HG03460 (cell line): Measurements from ENCODE around the gene HYAL3.
"Not testable (repeated sequence)": the region's sequence is repeated elsewhere in the genome, so short reads cannot be mapped to it uniquely, and the experiment has no call there.

Source experiments
- ATAC-seq: cut with Tn5 transposase; IDR thresholded peaks from one replicate; pipeline ENCODE4 v1.9.1; 2021; ENCODE audit not compliant: unreplicated experiment

Gene HYAL3

GRCh38 chr3:50317300-50317699, 18.1 kb upstream of the HYAL3 start:
- ATAC-seq = no peak

DNA sequence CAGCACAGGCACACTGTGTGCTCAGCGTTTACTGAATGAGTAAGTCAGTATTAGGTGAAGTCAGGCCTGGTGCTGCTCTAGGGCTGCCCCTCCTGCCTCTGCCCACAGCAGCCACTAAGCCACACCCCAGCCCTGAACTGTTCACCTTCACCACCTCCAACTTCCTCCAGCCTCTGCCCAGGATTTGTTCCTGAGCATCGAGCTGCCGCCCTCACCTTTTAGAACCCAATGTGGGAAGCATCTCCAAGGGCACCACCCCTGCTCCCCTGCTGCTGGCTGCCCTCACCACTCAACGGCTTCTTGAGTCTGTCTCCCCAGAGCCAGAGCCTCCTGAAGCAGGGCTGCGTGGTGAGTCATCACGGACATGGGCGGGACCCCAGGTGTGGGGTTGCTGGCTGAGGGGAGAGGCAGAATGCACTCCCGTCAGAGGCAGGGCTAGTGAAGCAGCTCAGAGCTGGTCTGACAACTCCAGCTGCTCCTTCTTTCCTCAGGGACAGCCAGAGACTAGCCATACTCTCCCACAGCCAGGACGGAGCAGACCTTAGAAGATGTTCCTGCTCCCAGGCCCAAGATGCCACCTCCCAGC, 17.5 kb upstream of the HYAL3 start:
- ATAC-seq = no peak

- no peak for ATAC-seq
Measured at GRCh38 chr3:50314816-50315215, 15.6 kb upstream of the HYAL3 start.

DNA sequence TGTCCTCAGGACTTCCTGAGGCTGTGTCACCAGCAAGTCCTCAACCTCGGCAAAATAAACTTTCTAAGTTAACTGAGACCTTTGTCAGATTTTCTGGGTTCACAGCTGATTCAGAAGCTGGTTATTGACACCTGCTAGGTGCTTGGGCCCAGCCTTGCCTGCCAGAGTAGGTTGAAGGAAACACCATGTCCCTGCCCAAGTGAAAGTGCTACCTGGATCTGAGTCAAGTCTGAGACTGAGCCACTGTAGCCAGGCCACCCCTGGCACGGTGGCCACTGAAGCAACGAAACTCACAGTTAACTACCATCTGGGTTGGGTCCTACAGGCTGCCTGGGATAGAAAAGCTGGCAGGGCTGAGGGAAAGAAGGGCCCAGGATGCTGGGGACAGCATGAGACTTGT, 15.1 kb upstream of the HYAL3 start:
- no peak for ATAC-seq

- not testable (repeated sequence) for ATAC-seq
Measured at GRCh38 chr3:50312041-50312440, 12.8 kb upstream of the HYAL3 start.

- ATAC-seq = no peak
Measured at GRCh38 chr3:50304601-50305000, 5.4 kb upstream of the HYAL3 start.

GRCh38 chr3:50303013-50303815, 4.0 kb upstream of the HYAL3 start, which contains the start of gene HYAL1:
Gene HYAL1, minus strand, starts transcription at chr3:50303574. Its CDS starts 618 bp downstream, at chr3:50302956.
- ATAC-seq = no peak

- ATAC-seq = no peak
Measured at GRCh38 chr3:50302095-50303012, 3.1 kb upstream of the HYAL3 start.

GRCh38 chr3:50300681-50301254, 1.6 kb upstream of the HYAL3 start:
- no peak for ATAC-seq

DNA sequence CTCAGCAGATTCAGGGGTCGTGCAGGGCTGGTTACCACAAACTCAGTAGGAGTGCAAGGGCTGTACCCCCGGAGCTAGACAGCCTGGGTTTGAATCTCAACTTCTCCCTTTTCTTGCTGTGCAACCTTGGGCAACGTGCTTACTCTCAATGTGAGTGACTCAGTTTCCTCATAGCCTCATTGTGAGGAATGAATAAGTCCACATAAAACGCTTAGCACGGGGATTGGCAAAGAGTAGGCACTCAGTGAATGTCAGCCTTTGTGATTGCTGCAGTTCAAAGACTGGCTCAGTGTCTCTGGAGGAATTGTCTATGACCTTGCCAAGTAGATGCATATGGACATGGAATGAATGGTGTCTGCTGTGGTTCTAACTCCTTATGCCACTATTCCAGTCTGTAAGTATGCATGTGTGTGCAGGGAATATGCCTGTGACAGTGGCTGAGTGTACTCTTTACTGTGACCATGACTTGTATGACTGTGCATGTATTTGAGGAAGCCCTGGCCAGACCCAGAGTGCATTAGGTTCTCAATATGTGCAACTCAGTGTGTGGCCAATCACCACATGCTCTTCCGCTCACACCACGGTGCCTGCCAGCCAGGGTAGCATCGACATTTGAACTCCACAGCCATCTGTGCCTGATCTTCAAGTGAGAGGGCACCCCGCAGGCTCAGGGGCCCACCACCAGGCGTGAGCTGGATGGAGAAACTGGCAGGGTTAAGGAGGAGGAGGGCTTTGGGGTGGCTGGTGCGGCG, 900 bp upstream of the HYAL3 start:
- ATAC-seq = no peak

- no peak for ATAC-seq
Measured at GRCh38 chr3:50299638-50299928, 378 bp upstream of the HYAL3 start.

DNA sequence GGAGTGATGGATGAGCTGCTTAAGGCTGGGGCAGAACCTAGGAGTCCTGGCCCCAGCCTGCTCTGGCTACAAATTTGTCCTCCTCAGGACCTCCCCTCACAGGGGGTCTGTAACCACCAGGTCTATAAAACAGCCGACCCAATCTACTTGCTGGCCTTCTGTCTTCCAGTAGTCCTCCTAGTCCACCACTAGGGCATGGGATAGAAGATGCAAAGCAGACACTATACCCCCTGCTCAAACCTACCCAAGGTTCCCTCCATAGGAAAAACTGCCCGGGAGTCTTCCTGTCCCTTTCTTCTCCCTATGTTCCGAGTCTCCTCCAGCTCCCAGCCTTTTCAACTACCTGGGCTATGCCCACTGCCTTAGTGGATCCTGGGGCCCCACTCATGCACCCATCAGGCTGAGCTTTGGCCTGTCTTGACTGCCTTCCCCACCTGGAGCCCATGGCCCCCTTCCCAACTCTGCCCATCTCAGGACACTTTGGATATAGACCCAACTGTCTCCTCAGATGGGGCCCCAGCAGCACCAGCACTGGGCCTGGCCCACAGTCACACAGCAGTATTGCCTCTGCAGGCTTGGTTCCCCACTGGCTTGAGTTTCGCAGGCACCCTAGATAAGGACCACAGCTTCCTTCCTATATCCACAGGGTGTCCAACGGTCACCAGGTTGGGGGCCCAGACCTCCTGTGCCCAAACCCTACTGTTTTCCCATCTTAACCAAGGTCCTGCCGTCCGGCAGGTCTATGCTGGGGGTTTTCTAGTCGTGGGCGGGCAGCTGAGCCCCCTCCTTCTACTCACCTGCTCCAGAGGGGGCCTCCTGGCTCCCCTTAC, 1.1 kb downstream of the HYAL3 start:
- no peak for ATAC-seq

DNA sequence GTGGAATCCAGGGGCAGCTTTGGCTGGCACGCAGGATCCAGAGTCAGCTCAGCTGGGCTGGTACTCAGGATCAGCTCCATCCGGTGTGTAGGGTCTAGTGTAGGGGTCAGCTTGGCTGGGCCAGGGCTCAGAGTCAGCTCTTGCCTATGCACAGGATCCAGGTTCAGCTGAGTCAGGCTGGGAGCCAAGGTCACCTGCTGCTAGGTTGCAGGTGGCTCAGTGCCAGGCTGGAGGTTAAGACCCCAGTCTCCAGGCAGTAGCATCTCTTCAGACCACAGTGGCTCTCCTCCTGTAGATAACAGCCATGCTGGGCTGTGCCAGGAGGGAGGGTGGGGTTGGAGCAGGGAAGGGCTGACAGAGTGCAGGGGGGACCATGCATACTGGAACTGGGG, 1.8 kb downstream of the HYAL3 start:
- ATAC-seq = no peak

DNA sequence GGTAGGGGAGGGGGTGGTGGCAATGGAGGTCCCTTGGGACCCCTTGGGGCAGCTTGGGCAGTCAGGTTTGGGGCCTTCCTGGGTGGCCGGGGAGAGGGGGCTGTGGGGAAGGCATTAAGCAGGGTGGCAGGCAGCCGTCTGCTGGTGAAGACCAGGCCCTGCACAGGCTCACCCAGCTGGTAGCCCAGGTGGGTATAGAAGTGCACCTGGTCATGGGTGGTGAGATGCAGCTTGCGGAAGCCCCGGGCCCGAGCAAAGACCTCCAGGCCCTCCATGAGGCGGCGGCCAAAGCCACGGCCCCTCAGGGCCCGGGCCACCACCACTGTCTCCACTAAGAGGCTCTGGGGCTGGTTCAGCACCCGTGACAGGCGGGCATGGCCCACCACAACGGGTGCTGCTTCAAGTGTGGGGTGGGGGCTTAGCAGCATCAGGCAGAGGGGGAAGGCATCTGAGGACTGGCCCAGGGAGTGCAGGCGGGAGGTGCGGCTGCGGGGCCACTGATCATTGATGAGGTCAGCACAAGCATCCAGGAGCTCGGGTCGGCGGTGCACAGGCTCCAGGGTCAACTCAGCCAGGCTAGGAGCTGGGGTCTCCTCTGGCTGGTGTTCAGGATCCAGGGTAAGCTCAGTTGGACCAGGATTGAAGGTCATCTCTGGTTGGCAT, 2.4 kb downstream of the HYAL3 start:
- ATAC-seq = no peak

GRCh38 chr3:50295553-50296431, 3.4 kb downstream of the HYAL3 start:
- ATAC-seq = no peak

GRCh38 chr3:50294492-50295403, 4.5 kb downstream of the HYAL3 start:
- no peak for ATAC-seq

DNA sequence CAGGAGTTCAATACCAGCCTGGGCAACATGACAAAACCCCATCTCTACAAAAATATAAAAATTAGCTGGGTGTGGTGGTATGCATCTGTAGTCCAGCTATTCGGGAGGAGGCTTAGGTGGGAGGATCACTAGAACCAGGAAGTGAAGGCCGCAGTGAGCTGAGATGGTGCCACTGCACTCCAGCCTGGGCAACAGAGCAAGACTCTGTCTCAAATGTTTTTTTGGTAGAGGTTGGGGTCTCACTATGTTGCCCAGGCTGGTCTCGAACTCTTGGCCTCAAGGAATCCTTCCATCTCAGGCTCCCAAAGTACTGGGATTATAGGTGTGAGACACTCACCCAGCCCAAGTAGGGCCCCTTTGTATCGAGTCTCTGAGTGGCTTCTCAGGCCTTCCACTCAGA, 5.1 kb downstream of the HYAL3 start:
- ATAC-seq = no peak
